Activated CD8-positive, alpha-beta T cell treated with anti-CD3 and anti-CD28 coated beads for 36 hours (primary cell): ENCODE results near the gene SLC6A11. TPM values are rescaled to one million over a fixed set of nuclear protein-coding genes. Genes with fewer than 3 reads are reported as not detected.
A peak's percentile ranks its signal among the peaks of the same experiment; 100 is the strongest.

Source experiments
- ATAC-seq: fragments of 200-7000 bp; cut with Tn5 transposase; one replicate; pipeline ENCODE4 v1.10.0; 2021; ENCODE audit warnings: mild to moderate bottlenecking, moderate library complexity
- CTCF ChIA-PET: fragments of 350-600 bp; sonication (Branson Sonifier 250); formaldehyde crosslinking; loops from one replicate; lab custom pipeline; 2021; ENCODE audit warnings: antibody characterized with exemption; lab: Charles Lee
- POLR2A ChIA-PET: fragments of 350-600 bp; sonication (Branson Sonifier 250); formaldehyde crosslinking; loops from one replicate; lab custom pipeline; 2021; ENCODE audit warnings: antibody characterized with exemption; lab: Charles Lee
- DNase-seq: peaks from one replicate; pipeline ENCODE4 v3.0.0-alpha.2; 2020
- H3K27ac Mint-ChIP-seq: one replicate; pipeline ENCODE4 v1.8.0; 2021; ENCODE audit warnings: mild to moderate bottlenecking, mixed read lengths
- H3K27me3 Mint-ChIP-seq: one replicate; pipeline ENCODE4 v1.8.0; 2021; ENCODE audit warnings: mixed read lengths
- H3K36me3 Mint-ChIP-seq: one replicate; pipeline ENCODE4 v1.8.0; 2021; ENCODE audit warnings: low read depth, mixed read lengths
- H3K4me1 Mint-ChIP-seq: one replicate; pipeline ENCODE4 v1.8.0; 2021; ENCODE audit warnings: low read depth, mixed read lengths
- H3K4me3 Mint-ChIP-seq: one replicate; pipeline ENCODE4 v1.8.0; 2021; ENCODE audit warnings: mild to moderate bottlenecking, moderate library complexity, mixed read lengths
- H3K9me3 Mint-ChIP-seq: one replicate; pipeline ENCODE4 v1.8.0; 2021; ENCODE audit warnings: mixed read lengths
- CTCF ChIP-seq: fragments of 200-600 bp; IDR thresholded peaks from one replicate; pipeline ENCODE4 v1.8.0; 2022; ENCODE audit warnings: antibody characterized with exemption, mild to moderate bottlenecking
- intact Hi-C: fragments of 100-400 bp; cut with micrococcal nuclease; formaldehyde crosslinking; loops from one replicate; pipeline ENCODE4 v1.10.0; 2022
- total RNA-seq, 2 experiments: library from RNA; stranded (reverse); gene quantifications; one replicate each; pipeline ENCODE4 v1.2.3, GENCODE V29; 2021

Gene SLC6A11
- total RNA-seq, 2 experiments from 2014 or later = not detected

DNA sequence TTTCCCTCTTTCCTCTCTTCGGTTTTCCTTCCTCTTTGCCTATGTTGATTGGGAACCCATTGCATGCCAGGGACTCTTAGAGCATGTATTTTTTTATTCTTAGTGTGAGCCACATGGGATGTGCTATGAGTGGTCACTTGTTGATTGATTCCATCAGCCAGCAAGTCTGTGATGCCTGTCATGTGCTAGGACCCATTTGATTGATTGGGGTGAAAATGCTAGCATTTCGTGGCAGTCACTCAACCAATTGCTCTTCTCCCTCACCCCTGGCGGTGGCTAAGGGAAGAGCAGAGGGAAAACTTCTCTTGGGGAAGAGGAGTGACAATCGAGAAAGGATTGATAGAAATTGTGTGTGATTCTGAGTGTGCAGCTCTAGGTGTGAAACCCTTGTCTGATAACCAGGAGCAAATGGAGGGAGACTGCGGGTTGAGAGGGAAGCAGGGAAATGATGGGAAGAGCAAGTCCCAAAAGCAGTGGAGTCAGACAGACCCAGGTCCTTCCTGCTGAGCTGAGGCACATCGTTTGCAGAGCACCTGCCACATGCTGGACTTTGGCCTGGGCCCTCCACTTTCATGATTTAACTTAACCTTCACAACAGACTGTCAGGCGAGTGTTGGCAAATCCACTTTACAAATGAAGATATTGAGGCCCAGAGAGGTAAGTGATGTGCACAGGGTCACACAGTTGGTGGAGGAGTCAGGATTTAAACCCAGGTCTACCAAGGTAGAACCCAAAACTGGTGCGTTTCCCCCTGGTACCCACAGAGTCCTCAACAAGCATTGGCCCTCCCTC is 40.0 kb downstream of the SLC6A11 start:
- TF ChIP-seq CTCF = no peak
- Mint-ChIP-seq H3K27ac (no peak overlapping the region), H3K4me1 (no peaks in the 10 kb centered on the region), H3K27me3 (peaks cover 6% of the 10 kb centered on the region), H3K4me3 (no peak overlapping the region), H3K36me3 (no peaks in the 10 kb centered on the region), H3K9me3 (no peaks in the 10 kb centered on the region)
- DNase-seq = no peak
- intact Hi-C loops = no loop called here
- ChIA-PET CTCF (interaction anchor here (1.6 kb wide), 1 partner anchor 98 kb away, joined by 6 read pairs; no protein-coding TSS in a partner anchor), POLR2A (no interaction called here)
- ATAC-seq = no peak

GRCh38 chr3:10857235-10857634 is 41.2 kb downstream of the SLC6A11 start:
- no peak overlapping the region for H3K27ac Mint-ChIP-seq
- intact Hi-C loops = no loop called here
- TF ChIP-seq CTCF = no peak
- no peaks in the 10 kb centered on the region for H3K4me1 Mint-ChIP-seq
- no peaks in the 10 kb centered on the region for H3K36me3 Mint-ChIP-seq
- no peak overlapping the region for H3K4me3 Mint-ChIP-seq
- ChIA-PET CTCF (no interaction called here), POLR2A (no interaction called here)
- ATAC-seq = no peak
- no peaks in the 10 kb centered on the region for H3K9me3 Mint-ChIP-seq
- DNase-seq = no peak
- peaks cover 6% of the 10 kb centered on the region for H3K27me3 Mint-ChIP-seq

- H3K4me1 Mint-ChIP-seq = no peaks in the 10 kb centered on the region
- CTCF ChIA-PET = no interaction called here
- no peak for DNase-seq
- H3K4me3 Mint-ChIP-seq = no peak overlapping the region
- ATAC-seq = no peak
- no peaks in the 10 kb centered on the region for H3K36me3 Mint-ChIP-seq
- intact Hi-C loops = no loop called here
- TF ChIP-seq CTCF = no peak
- no peaks in the 10 kb centered on the region for H3K9me3 Mint-ChIP-seq
- H3K27ac Mint-ChIP-seq = no peak overlapping the region
- POLR2A ChIA-PET = no interaction called here
- peaks cover 6% of the 10 kb centered on the region for H3K27me3 Mint-ChIP-seq
Observed at GRCh38 chr3:10858091-10858490, 42.1 kb downstream of the SLC6A11 start.

DNA sequence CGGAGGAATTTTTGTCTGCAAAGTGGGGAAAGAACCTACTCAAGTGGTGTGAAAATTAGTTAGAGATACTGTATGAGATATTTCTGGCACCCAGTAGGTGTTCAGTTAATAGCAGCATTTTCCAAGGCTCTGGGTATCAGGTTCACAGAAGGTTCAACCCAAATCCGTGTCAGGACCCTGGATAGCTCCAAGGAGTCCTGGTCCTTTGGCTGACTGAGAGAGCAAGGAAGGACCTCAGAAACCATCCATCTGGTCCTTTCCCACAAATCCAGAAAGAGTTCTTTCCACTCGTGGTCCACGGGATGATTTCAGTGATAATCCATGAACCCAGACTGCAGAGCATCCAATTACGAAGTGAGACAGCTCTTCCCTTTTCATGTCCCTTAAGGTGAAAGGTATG is 51.4 kb downstream of the SLC6A11 start:
- Mint-ChIP-seq H3K27ac (no peak overlapping the region), H3K9me3 (no peaks in the 10 kb centered on the region), H3K4me1 (no peaks in the 10 kb centered on the region), H3K4me3 (no peak overlapping the region), H3K36me3 (no peaks in the 10 kb centered on the region), H3K27me3 (no peaks in the 10 kb centered on the region)
- ChIA-PET CTCF (no interaction called here), POLR2A (no interaction called here)
- no peak for TF ChIP-seq CTCF
- peak; percentile 4 for DNase-seq
- ATAC-seq = no peak
- intact Hi-C loops = no loop called here

DNA sequence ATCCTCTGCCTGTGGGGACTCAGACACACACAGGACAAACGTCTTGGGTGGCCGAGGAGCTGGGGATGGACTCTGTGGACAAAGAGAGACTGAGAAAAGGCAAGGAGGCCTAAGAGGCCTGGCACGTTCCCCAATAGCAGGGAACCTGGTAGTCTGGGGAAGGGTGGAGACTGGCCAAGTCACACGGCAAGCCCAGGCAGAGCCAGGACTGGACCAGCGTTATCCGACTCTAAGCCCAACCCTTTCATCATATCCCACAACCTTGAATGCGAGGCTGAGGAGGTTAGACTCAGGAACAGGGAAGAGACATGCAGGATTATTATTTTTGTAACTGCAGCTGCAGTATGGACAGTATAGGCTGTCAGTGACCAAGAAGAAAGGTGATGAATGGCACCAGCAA is 53.4 kb downstream of the SLC6A11 start:
- POLR2A ChIA-PET = no interaction called here
- intact Hi-C loops = no loop called here
- no peak overlapping the region for H3K4me3 Mint-ChIP-seq

More for the DNA sequence above, 53.4 kb downstream of the SLC6A11 start:
- no peak for ATAC-seq
- H3K27me3 Mint-ChIP-seq = no peaks in the 10 kb centered on the region
- DNase-seq = no peak
- H3K4me1 Mint-ChIP-seq = no peaks in the 10 kb centered on the region
- H3K27ac Mint-ChIP-seq = no peak overlapping the region
- TF ChIP-seq CTCF = no peak
- H3K36me3 Mint-ChIP-seq = no peaks in the 10 kb centered on the region
- no peaks in the 10 kb centered on the region for H3K9me3 Mint-ChIP-seq
- CTCF ChIA-PET = no interaction called here
